Esophagus muscularis mucosa (tissue), 4 donors: Measurements from ENCODE around the gene ANKRD23. TPM values are rescaled to one million over a fixed set of nuclear protein-coding genes. Genes with fewer than 3 reads are reported as not detected.

Source experiments
- DNase-seq: peaks from one replicate; pipeline ENCODE4 v3.0.0-alpha.2; 2017; ENCODE audit errors: extremely low spot score
- H3K27ac ChIP-seq, 4 donors: fragments of 200-600 bp; sonication (generic); replicated peaks in 1 of 4; 1 replicate in 3 of 4; 2 replicates in 1 of 4; pipeline ENCODE4 v1.5.1; 2016 to 2019; ENCODE audit warnings: mild to moderate bottlenecking in 1 of 4
- H3K27me3 ChIP-seq, 4 donors: fragments of 200-600 bp; sonication (generic); one replicate each; pipeline versions ENCODE4 v1.5.1 to v1.6.0; 2016 to 2019
- H3K36me3 ChIP-seq, 4 donors: fragments of 200-600 bp; sonication (generic); one replicate each; pipeline ENCODE4 v1.5.1; 2016 to 2019
- H3K4me1 ChIP-seq, 4 donors: fragments of 200-600 bp; sonication (generic); one replicate each; pipeline ENCODE4 v1.5.1; 2016 to 2019
- H3K4me3 ChIP-seq, 4 donors: fragments of 200-600 bp; sonication (generic); 1 replicate in 2 of 4; 2 replicates in 2 of 4; pipeline ENCODE4 v1.5.1; 2016 to 2019; ENCODE audit warnings: mild to moderate bottlenecking in 4 of 4, moderate library complexity in 1 of 4
- H3K9me3 ChIP-seq, 4 donors: fragments of 200-600 bp; sonication (generic); 1 replicate in 3 of 4; 2 replicates in 1 of 4; pipeline ENCODE4 v1.5.1; 2016 to 2019
- EP300 ChIP-seq: sonication (generic); formaldehyde crosslinking; IDR thresholded peaks from one replicate; pipeline ENCODE4 v1.6.1; 2017; ENCODE audit warnings: antibody characterized with exemption
- POLR2A ChIP-seq: fragments of 450-650 bp; IDR thresholded peaks from one replicate; pipeline ENCODE4 v1.6.1; 2017; ENCODE audit warnings: antibody characterized with exemption, moderate library complexity, mild to moderate bottlenecking, low read depth
- POLR2AphosphoS5 ChIP-seq, 2 donors: sonication (generic); formaldehyde crosslinking; IDR thresholded peaks; one replicate each; pipeline ENCODE4 v1.6.1; 2017; ENCODE audit warnings: antibody characterized with exemption in 2 of 2
- WGBS: methylation state at CpG from one replicate; pipeline ENCODE4 v1.1.5; 2018; 5-methylcytosine and 5-hydroxymethylcytosine counted together
- intact Hi-C: fragments of 100-400 bp; cut with DNase I; formaldehyde crosslinking; loops from one replicate; pipeline ENCODE4 v1.15.1; 2023
- total RNA-seq, 4 donors: library from RNA; depleted of rRNA; stranded (reverse); fragments of >200 nt; gene quantifications; one replicate each; pipeline versions ENCODE4 v1.1.0 to v1.2.1, GENCODE V29; 2016
- TF ChIP-seq, protein P1 (sequence below), 3 experiments: fragments of 200-600 bp in 2 of 3; fragments of 450-650 bp in 1 of 3; sonication (generic) in 2 of 3; IDR thresholded peaks; one replicate each; pipeline ENCODE4 v1.5.1; 2017 to 2019; ENCODE audit warnings: antibody characterized with exemption in 3 of 3, mild to moderate bottlenecking in 2 of 3, moderate library complexity in 1 of 3

Gene ANKRD23
- total RNA-seq, 4 donors from 2014 or later = 2.2 to 6.0 (median 4.2) TPM

DNA sequence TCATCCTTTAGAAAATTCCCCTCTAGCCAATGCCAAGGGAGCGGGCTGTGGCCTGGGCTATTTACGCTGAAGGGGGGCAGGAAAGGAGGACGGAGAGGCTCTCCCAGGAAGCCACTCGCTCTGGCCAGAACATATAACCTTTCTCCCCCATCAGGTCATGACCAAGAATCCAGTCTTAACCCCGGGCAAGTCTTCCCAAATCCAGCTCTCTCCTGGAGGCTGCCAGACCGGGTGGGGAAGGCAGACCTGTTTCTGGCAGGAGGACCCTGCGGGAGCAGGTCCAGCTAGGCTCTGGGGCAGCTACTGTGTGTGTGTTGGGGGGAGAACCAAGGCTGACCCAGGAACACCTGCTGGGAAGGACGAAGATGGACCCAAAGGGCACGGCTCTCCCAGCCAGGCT lies 39.5 kb upstream of the ANKRD23 start:
- Histone ChIP-seq H3K4me3 (no peak overlapping the region), H3K27ac (no peak overlapping the region), H3K36me3 (no peaks in the 10 kb centered on the region), H3K9me3 (no peaks in the 10 kb centered on the region), H3K4me1 (peaks cover 17 to 28% (median 26%) of the 10 kb centered on the region in 4 donors), H3K27me3 (no peaks in the 10 kb centered on the region)
- intact Hi-C loops = no loop called here
- no peak for DNase-seq
- 96% methylated on average over 4 of the region's 9 CpGs for WGBS
- TF ChIP-seq POLR2A (no peak), EP300 (no peak), POLR2AphosphoS5 (IDR thresholded peaks at IDR 0.05) (no peak)
- TF ChIP-seq, protein P1, sequence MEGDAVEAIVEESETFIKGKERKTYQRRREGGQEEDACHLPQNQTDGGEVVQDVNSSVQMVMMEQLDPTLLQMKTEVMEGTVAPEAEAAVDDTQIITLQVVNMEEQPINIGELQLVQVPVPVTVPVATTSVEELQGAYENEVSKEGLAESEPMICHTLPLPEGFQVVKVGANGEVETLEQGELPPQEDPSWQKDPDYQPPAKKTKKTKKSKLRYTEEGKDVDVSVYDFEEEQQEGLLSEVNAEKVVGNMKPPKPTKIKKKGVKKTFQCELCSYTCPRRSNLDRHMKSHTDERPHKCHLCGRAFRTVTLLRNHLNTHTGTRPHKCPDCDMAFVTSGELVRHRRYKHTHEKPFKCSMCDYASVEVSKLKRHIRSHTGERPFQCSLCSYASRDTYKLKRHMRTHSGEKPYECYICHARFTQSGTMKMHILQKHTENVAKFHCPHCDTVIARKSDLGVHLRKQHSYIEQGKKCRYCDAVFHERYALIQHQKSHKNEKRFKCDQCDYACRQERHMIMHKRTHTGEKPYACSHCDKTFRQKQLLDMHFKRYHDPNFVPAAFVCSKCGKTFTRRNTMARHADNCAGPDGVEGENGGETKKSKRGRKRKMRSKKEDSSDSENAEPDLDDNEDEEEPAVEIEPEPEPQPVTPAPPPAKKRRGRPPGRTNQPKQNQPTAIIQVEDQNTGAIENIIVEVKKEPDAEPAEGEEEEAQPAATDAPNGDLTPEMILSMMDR (IDR thresholded peaks at IDR 0.05) = no peak

DNA sequence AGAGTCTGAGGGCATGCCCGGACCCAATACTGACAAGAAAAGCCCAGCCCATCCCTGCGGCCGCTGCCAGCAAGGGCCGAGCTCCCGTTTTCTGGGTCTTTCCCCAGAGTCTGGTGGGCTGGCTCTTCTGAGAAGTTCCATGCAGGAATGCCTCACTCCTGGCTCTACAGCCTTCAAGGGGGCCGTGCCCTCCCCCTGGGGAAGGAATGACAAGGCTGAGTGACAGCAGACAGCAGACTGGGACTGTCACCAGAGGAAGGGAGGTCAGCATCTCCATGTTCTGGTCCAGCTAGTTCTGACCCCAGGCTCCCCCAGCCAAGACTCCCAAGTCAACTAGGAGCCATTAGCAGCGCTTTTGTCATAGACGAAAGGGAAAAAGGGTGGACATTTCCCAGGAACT lies 39.1 kb upstream of the ANKRD23 start:
- DNase-seq = no peak

DNA sequence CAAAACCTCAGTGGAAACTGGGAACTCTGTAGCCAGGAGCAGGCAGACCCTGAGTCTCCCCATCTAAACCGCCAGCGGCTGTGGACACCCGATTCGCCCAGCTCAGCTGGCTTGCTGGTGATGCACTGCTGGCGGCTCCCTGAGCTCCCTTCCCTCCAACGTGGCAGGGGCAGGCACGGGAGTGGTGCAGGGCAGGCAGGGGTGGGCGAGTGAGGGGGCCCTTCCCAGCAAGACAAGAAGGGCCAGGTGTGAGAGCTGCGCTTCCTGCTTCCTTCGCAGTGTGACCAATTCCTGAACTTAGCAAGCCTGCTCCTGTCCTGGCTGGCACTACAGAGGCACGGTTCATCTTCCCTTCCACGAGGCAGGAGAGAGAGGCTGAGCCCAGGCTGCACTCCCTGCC lies 38.4 kb upstream of the ANKRD23 start:
- H3K36me3 ChIP-seq = no peaks in the 10 kb centered on the region
- 83% methylated on average over 12 of the region's 12 CpGs for whole genome bisulfite sequencing
- no peak for DNase-seq
- H3K4me3 ChIP-seq = no peak overlapping the region
- intact Hi-C loops = no loop called here
- peak overlapping the region in 1 of 4 donors; percentile 22 for H3K27ac ChIP-seq
- H3K27me3 ChIP-seq = no peaks in the 10 kb centered on the region
- peaks cover 6 to 17% (median 15%) of the 10 kb centered on the region in 4 donors for H3K4me1 ChIP-seq
- no peaks in the 10 kb centered on the region for H3K9me3 ChIP-seq
- TF ChIP-seq POLR2AphosphoS5 (IDR thresholded peaks at IDR 0.05) (no peak), POLR2A (no peak)
- TF ChIP-seq, protein P1 (IDR thresholded peaks at IDR 0.05) = no peak

More for the DNA sequence above, 39.1 kb upstream of the ANKRD23 start:
- TF ChIP-seq POLR2AphosphoS5 (IDR thresholded peaks at IDR 0.05) (no peak), POLR2A (no peak), EP300 (no peak)
- TF ChIP-seq, protein P1 (IDR thresholded peaks at IDR 0.05) = no peak
- 95% methylated on average over 4 of the region's 8 CpGs for WGBS
- no peaks in the 10 kb centered on the region for H3K9me3 ChIP-seq
- H3K4me3 ChIP-seq = no peak overlapping the region
- no peaks in the 10 kb centered on the region for H3K36me3 ChIP-seq
- H3K4me1 ChIP-seq = peaks cover 13 to 24% (median 22%) of the 10 kb centered on the region in 4 donors
- intact Hi-C loops = no loop called here
- H3K27me3 ChIP-seq = no peaks in the 10 kb centered on the region
- no peak overlapping the region for H3K27ac ChIP-seq

DNA sequence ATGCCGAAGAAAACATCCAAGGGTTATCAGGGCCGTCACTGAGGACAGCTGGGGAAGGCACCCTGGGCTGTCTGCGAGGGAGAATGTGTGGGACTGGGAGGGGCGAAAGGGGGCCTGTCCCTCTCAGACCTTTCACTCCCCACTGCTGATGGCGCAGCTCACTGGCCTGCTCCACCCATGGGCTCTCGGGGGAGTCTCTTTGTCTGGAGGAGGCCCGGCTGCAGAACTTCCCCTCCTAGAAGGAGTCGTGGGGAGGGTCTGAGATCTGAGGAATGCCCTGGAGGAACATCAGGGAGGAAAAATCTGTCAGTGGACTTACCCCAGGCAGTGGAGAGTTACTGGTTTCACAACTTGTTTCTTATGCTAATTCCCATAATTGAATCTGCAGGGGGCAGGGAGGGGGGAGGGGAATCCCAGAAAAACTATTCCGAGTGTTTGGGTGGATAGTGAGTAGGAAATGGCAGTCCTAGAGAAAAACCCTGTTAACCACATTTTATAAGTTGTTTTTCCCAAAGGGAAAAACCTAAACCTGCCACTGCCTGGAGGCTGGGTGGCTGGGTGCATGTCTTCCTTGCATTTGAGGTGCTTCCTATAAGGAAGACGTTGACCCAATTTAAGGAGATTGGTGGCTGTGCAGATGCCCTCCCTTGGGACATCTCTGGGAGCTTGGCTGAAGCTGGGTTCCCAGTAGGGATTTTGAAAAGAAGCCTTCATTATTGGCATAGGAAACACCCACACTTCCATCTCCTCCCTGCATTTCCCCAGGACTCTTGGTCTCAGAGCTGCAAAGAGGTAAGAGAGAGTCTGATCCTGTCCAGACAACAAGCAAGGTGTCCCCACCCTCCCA lies 37.8 kb upstream of the ANKRD23 start:
- TF ChIP-seq, protein P1 (IDR thresholded peaks at IDR 0.05) = no peak
- TF ChIP-seq POLR2A (no peak), POLR2AphosphoS5 (IDR thresholded peaks at IDR 0.05) (no peak), EP300 (no peak)
- 69% methylated on average over 10 of the region's 10 CpGs for WGBS
- Histone ChIP-seq H3K4me1 (peaks cover 4 to 11% (median 9%) of the 10 kb centered on the region in 4 donors), H3K4me3 (no peak overlapping the region), H3K36me3 (no peaks in the 10 kb centered on the region), H3K27me3 (no peaks in the 10 kb centered on the region), H3K27ac (peak overlapping the region in 1 of 4 donors; percentile 22), H3K9me3 (no peaks in the 10 kb centered on the region)
- intact Hi-C loops = no loop called here
- no peak for DNase-seq
